HG03103 (cell line): ENCODE data around the gene CCDC106.

Experiments used
- ATAC-seq: cut with Tn5 transposase; IDR thresholded peaks from one replicate; pipeline ENCODE4 v1.9.1; 2021; ENCODE audit warnings: low read depth; ENCODE audit not compliant: unreplicated experiment

CCDC106 gene

GRCh38 chr19:55647732-55648584, at the start of gene CCDC106:
Gene CCDC106 (plus strand): TSS chr19:55648212. CDS start chr19:55649047, 835 bp downstream.
- ATAC-seq = no peak

GRCh38 chr19:55598719-55599467, 49.1 kb upstream of the CCDC106 start:
- ATAC-seq = peak; percentile 43

GRCh38 chr19:55599468-55599841, 48.6 kb upstream of the CCDC106 start, which contains the start of gene FIZ1:
Gene FIZ1 (minus strand): TSS chr19:55599517. CDS start chr19:55597865, 1,652 bp downstream.
- ATAC-seq = peak; percentile 43

GRCh38 chr19:55599842-55600661, 48.0 kb upstream of the CCDC106 start, which contains the start of gene ZNF524:
Gene ZNF524 (plus strand): TSS chr19:55600288. CDS start chr19:55602113, 1,825 bp downstream.
- peak; percentile 34 for ATAC-seq

GRCh38 chr19:55600662-55601028, 47.4 kb upstream of the CCDC106 start:
- no peak for ATAC-seq

GRCh38 chr19:55601084-55601483, 46.9 kb upstream of the CCDC106 start:
- ATAC-seq = no peak

- ATAC-seq = no peak
Measured at GRCh38 chr19:55602104-55603001, 45.7 kb upstream of the CCDC106 start.

- no peak for ATAC-seq
Measured at GRCh38 chr19:55603115-55603514, 44.9 kb upstream of the CCDC106 start.

GRCh38 chr19:55603581-55604292, 44.3 kb upstream of the CCDC106 start:
- no peak for ATAC-seq

GRCh38 chr19:55605207-55605636, 42.8 kb upstream of the CCDC106 start:
- peak; percentile 59 for ATAC-seq

- peak; percentile 19 for ATAC-seq
Measured at GRCh38 chr19:55605637-55606470, 42.2 kb upstream of the CCDC106 start, which contains the start of gene ZNF865. Gene ZNF865 (plus strand): TSS chr19:55605647. CDS start chr19:55613619, 7,972 bp downstream.

GRCh38 chr19:55606471-55606787, 41.6 kb upstream of the CCDC106 start:
- no peak for ATAC-seq

GRCh38 chr19:55606817-55607216, 41.2 kb upstream of the CCDC106 start:
- no peak for ATAC-seq

GRCh38 chr19:55609326-55609725, 38.7 kb upstream of the CCDC106 start:
- ATAC-seq = no peak

- no peak for ATAC-seq
Measured at GRCh38 chr19:55611300-55611982, 36.6 kb upstream of the CCDC106 start.

- no peak for ATAC-seq
Measured at GRCh38 chr19:55611983-55612645, 35.9 kb upstream of the CCDC106 start.

GRCh38 chr19:55613396-55613795, 34.6 kb upstream of the CCDC106 start:
- ATAC-seq = no peak
